ENCODE results near the gene ARL3.
A peak's percentile ranks its signal among the peaks of the same experiment; 100 is the strongest.
"Not testable (repeated sequence)": the region's sequence is repeated elsewhere in the genome, so short reads cannot be mapped to it uniquely, and the experiment has no call there.

The ARL3 gene

DNA sequence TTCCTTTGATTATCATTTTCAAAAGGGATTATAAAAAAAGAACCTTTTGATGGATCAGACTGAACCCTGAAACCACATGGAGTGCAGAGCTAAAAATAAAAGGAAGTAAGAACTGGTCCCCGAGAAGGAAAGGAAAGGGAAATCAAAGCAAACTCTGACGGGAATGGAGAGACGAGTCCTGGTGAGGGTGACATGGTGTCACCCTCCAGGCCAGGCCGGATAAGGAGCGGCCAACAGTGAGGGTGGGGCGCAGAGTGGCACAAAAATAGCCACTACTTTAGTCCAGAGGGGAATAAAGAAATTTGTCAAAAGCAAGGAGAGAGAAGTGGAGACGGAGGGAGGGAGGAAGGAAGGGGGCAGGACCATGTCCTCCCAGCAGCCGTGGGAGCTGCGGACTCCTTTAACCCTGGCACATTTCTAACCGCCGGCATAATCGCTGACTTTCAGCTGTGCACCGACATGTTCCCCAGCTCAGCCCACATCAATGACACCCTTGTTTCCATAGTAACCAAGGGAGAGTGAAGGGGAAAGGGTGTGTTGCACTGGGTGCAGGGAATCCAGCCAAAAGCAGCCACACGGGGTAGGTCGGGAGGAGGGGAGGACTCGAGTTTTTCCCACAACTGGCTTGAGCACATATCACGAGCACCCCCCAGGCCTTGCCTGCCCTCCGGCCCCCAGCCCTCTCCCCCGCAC is 40.2 kb downstream of the ARL3 start:
- TF ChIP-seq, protein P1, sequence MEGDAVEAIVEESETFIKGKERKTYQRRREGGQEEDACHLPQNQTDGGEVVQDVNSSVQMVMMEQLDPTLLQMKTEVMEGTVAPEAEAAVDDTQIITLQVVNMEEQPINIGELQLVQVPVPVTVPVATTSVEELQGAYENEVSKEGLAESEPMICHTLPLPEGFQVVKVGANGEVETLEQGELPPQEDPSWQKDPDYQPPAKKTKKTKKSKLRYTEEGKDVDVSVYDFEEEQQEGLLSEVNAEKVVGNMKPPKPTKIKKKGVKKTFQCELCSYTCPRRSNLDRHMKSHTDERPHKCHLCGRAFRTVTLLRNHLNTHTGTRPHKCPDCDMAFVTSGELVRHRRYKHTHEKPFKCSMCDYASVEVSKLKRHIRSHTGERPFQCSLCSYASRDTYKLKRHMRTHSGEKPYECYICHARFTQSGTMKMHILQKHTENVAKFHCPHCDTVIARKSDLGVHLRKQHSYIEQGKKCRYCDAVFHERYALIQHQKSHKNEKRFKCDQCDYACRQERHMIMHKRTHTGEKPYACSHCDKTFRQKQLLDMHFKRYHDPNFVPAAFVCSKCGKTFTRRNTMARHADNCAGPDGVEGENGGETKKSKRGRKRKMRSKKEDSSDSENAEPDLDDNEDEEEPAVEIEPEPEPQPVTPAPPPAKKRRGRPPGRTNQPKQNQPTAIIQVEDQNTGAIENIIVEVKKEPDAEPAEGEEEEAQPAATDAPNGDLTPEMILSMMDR (IDR thresholded peaks at IDR 0.05; ENCODE audit: low read depth, low read length): no peak
- DNase-seq (ENCODE audit: low read depth in 2 of 2): peak; percentile 83 to 88
- peak overlapping the region in 1 of 2 donors; percentile 11 for H3K4me3 ChIP-seq (replicated peaks in 1 of 2; ENCODE audit: low read depth in 2 of 2, low read length in 2 of 2)

DNA sequence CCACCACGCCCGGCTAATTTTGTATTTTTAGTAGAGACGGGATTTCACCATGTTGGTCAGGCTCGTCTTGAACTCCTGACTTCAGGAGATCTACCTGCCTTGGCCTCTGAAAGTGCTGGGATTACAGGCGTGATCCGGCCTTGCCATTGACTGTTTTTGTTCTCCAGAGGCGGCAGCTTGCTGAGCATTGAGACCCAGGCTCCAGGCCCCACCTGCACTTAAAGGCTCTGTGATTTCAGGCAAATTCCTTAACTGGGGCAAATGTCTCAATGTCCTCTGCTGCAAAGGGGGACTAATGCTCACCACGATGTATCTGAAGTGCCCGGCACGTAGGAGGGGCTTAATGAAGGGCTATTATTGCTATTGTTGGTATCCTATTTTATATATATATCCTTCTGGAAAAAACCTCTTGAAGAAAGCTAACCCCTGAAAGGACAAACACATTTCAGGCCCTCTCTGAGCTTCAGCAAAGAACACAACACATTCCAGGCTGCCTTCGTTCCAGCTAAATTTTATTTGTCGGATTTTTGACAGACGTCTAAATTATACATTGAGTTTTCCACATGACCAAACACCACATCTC is 40.9 kb downstream of the ARL3 start:
- DNase-seq (ENCODE audit: low read depth in 2 of 2): no peak
- no peak overlapping the region for H3K4me3 ChIP-seq (replicated peaks in 1 of 2; ENCODE audit: low read depth in 2 of 2, low read length in 2 of 2)
- TF ChIP-seq, protein P1 (IDR thresholded peaks at IDR 0.05; ENCODE audit: low read depth, low read length): no peak

DNA sequence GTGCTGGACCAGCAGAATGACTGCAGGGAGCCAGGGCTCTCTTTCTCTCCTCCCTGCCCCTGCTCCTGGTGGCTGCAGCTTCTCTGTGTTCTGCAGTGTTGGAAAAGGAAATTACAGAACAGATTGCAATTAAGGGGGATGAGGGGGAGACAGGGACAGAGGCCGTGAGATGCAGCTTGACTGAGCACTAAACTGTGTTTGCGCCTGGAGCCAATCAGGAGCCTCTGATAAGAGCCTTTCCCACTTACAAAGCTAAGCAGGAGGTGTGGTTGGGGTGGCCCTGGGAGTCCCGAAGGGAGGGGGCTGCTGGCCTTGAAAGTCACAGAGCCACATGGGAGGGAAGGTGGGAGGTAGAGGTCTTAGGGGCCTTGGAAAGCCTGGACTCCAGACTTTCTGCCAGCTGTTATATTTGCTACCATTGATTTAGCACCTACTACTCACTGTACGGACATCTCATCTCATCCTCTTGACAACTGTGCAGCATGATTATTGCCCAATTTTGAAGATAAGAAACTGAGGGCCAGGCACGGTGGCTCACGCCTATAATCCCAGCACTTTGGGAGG is 43.2 kb downstream of the ARL3 start:
- TF ChIP-seq, protein P1 (IDR thresholded peaks at IDR 0.05; ENCODE audit: low read depth, low read length): no peak
- no peak for DNase-seq (ENCODE audit: low read depth in 2 of 2)
- no peak overlapping the region for H3K4me3 ChIP-seq (replicated peaks in 1 of 2; ENCODE audit: low read depth in 2 of 2, low read length in 2 of 2)

DNA sequence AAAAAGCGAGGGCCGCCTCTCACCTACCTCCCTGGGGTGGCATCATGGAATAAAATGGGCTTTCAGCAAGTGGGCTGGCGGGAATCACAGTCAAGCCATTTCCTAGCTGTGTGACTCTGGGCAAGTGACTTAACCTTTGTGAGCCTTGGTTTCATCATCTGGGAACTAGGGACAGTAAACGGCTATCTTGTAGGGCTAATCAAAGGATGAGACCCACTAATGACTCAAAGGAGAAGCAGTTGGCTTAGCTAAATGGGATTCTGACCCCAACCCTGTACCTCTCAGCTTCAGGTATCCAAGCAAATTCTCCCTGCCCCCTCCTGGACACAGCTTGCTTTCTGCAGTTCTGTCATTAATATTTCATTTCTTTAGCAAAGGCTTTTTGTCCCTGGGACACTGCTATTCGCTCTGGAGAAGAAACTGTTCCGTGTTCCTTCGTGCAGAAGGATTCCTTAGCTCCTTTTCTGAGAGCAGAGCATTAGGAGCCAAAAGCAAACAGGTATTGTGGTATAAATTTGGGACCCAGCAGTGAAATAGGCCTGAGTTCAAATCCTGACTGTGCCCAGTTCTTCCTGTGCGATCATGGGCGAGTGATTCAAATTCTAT is 44.0 kb downstream of the ARL3 start:
- DNase-seq (ENCODE audit: low read depth in 2 of 2): no peak
- TF ChIP-seq, protein P1 (IDR thresholded peaks at IDR 0.05; ENCODE audit: low read depth, low read length): no peak
- no peak overlapping the region for H3K4me3 ChIP-seq (replicated peaks in 1 of 2; ENCODE audit: low read depth in 2 of 2, low read length in 2 of 2)

DNA sequence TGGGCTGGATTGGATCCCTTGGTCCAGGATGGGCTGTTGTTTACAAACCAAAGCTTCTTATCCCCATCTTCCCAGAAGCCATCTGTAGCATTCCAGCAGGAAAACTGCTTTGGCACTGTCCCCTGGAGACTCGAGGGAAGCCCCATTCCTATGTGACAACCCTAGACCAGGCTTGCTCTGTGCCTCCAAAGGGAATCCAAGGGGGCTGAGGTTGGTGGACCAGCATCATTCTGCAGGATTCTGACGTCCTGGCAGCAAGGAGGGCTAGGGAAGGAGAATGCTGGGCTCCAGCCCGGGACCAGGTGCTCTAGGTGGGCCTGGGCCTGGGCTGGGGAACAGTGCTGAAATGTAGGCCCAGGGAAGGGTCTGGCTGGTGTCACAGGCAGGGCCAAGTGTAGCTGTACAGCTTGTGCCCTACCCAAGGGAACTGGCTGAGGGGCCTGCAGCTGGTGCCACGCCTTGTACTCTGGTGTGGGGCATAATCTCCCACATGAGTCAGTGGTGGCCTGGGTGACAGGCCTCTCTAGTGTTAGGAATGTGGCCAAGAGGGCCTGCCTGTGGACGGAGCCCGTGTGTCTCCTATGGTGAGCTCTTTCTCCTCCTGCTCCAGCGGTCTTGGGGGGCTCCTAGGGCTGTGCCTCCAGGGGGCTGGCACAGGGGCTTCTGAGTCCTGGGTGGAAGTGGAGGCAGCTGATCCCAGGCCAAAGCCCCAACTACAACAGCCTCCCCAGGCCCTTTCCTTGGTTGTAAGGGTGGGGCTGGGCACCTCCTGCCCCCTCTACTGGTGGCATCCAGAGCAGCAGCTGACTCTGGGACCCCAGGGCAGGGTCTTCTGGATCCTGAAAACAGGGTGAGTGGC is 44.8 kb downstream of the ARL3 start:
- TF ChIP-seq, protein P1 (IDR thresholded peaks at IDR 0.05; ENCODE audit: low read depth, low read length): no peak
- H3K4me3 ChIP-seq (replicated peaks in 1 of 2; ENCODE audit: low read depth in 2 of 2, low read length in 2 of 2): no peak overlapping the region
- peak in 1 of 2 donors; percentile 61 for DNase-seq (ENCODE audit: low read depth in 2 of 2)

DNA sequence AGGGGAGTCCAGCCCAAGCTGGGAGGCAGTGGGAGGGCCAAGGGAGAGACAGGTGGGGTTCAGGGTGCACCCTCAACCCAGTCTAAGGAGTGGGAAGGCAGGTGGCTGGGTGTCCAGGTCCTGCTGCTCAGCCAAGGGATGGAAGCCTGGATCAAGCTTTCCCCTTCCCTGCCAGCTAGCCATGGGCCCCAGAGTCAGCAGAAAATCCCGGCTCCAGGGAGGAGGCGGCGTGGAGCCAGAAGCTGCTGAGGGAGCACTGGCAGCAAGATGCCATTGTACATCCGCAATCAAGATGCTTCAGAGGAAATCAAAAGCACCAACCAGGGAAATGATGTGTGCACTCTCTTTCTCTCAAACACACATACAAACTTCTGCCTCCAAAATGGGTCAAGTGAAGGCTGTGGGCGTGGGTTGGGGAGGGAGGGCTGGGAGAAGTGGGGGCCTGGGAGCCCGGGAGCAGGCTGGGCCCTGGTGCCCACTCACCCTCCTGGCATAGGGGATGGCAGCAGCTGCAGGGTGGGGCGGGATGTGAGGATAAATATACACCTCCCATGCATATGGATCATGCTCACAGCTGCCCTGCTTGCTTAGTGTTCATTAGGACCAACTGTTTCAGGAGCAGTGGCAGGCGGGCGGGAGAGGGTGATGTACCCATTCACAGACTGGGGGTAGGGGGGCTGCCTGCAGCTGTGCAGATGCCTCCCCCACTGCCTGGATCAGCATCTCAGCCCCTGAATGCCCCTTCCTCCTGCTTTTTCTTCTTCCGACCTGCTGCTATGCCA is 45.7 kb downstream of the ARL3 start:
- no peak overlapping the region for H3K4me3 ChIP-seq (replicated peaks in 1 of 2; ENCODE audit: low read depth in 2 of 2, low read length in 2 of 2)
- no peak for DNase-seq (ENCODE audit: low read depth in 2 of 2)
- TF ChIP-seq, protein P1 (IDR thresholded peaks at IDR 0.05; ENCODE audit: low read depth, low read length): no peak

DNA sequence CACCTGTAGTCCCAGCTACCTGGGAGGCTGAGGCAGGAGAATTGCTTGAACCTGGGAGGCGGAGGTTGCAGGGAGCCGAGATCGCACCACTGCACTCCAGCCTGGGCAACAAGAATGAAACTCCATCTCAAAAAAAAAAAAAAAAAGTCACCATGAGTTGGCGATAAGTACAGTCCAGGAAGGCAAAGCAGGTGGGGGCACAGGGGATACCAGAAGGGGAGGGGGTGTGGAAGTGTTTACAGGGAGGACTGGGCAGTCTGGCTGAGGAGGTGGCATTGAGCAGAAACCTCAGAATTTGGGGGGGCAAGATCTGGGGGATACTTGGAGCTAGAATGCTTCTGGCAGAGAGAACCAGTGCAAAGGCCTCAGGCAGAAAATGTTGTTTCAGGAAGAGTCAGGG is 46.8 kb downstream of the ARL3 start:
- not testable (repeated sequence) for DNase-seq (ENCODE audit: low read depth in 2 of 2); H3K4me3 ChIP-seq (replicated peaks in 1 of 2; ENCODE audit: low read depth in 2 of 2, low read length in 2 of 2)

Data from cardiac fibroblast (primary cell).